Endodermal cell (in vitro differentiated cells): Measurements from ENCODE around the gene SGPP2. TPM values are rescaled to one million over a fixed set of nuclear protein-coding genes. Genes with fewer than 3 reads are reported as not detected.
"Not testable (repeated sequence)": the region's sequence is repeated elsewhere in the genome, so short reads cannot be mapped to it uniquely, and the experiment has no call there.

Source experiments
- DNase-seq: peaks from one replicate; pipeline ENCODE4 v3.0.0-alpha.2; 2017
- H3K27ac ChIP-seq: 2 replicates; pipeline ENCODE4 v1.5.1; 2013; ENCODE audit warnings: mild to moderate bottlenecking, low read depth, low read length, moderate library complexity
- H3K27me3 ChIP-seq: 2 replicates; pipeline ENCODE4 v1.6.1; 2013; ENCODE audit warnings: mild to moderate bottlenecking, low read length, moderate library complexity; ENCODE audit not compliant: insufficient read depth, control insufficient read depth, poor library complexity, severe bottlenecking
- H3K36me3 ChIP-seq: 2 replicates; pipeline ENCODE4 v1.7.0; 2013; ENCODE audit warnings: mild to moderate bottlenecking, low read length, moderate library complexity; ENCODE audit not compliant: control insufficient read depth, insufficient read depth
- H3K4me1 ChIP-seq: one replicate; pipeline ENCODE4 v1.7.0; 2013; ENCODE audit warnings: low read length; ENCODE audit not compliant: control insufficient read depth, insufficient read depth
- H3K4me3 ChIP-seq: 2 replicates; pipeline ENCODE4 v1.5.1; 2013; ENCODE audit warnings: mild to moderate bottlenecking, low read length, moderate library complexity
- H3K9ac ChIP-seq: 2 replicates; pipeline ENCODE4 v1.6.1; 2013; ENCODE audit warnings: mild to moderate bottlenecking, low read length, moderate library complexity; ENCODE audit not compliant: poor library complexity, severe bottlenecking; ENCODE audit errors: extremely low read depth
- H3K9me3 ChIP-seq: 2 replicates; pipeline ENCODE4 v1.6.1; 2013; ENCODE audit warnings: mild to moderate bottlenecking, low read length, moderate library complexity; ENCODE audit not compliant: control insufficient read depth
- H3K27ac Mint-ChIP-seq: 2 replicates; pipeline ENCODE4 v1.8.0; 2020; ENCODE audit warnings: mixed read lengths
- H3K27me3 Mint-ChIP-seq: 2 replicates; pipeline ENCODE4 v1.8.0; 2021; ENCODE audit warnings: mild to moderate bottlenecking, mixed read lengths; ENCODE audit not compliant: insufficient read depth
- H3K36me3 Mint-ChIP-seq: 2 replicates; pipeline ENCODE4 v1.8.0; 2020; ENCODE audit warnings: low read depth, mixed read lengths
- H3K4me1 Mint-ChIP-seq: 2 replicates; pipeline ENCODE4 v1.8.0; 2020; ENCODE audit warnings: mixed read lengths
- H3K4me3 Mint-ChIP-seq: 2 replicates; pipeline ENCODE4 v1.8.0; 2020; ENCODE audit warnings: mild to moderate bottlenecking, moderate library complexity, mixed read lengths
- H3K9me3 Mint-ChIP-seq: 2 replicates; pipeline ENCODE4 v1.8.0; 2020; ENCODE audit warnings: mild to moderate bottlenecking, mixed read lengths
- WGBS, 2 experiments: methylation state at CpG; one replicate each; pipeline versions ENCODE4 v1.1.5 to v1.1.7; 2013; ENCODE audit warnings: missing lambda C conversion rate in 2 of 2, mixed read lengths in 1 of 2; ENCODE audit not compliant: insufficient coverage in 1 of 2, insufficient read length in 1 of 2; 5-methylcytosine and 5-hydroxymethylcytosine counted together
- total RNA-seq, 2 donors: library from RNA; stranded (reverse); fragmentation: NEBNext Ultra II Directional in 1 of 2; extraction: Animal tissue kit (Norgen Biotek cat#: 25700) in 1 of 2; gene quantifications; 2 replicates in 1 of 2; 3 replicates in 1 of 2; pipeline ENCODE4 v1.2.1, GENCODE V29; 2021
- TF ChIP-seq, protein P1 (sequence below): fragments of 200-600 bp; sonication (generic); conservative IDR thresholded peaks from 2 replicates; pipeline ENCODE4 v1.5.0; 2021; ENCODE audit warnings: antibody characterized with exemption, mild to moderate bottlenecking

The SGPP2 gene
- total RNA-seq, 2 donors from 2014 or later, result not detected

DNA sequence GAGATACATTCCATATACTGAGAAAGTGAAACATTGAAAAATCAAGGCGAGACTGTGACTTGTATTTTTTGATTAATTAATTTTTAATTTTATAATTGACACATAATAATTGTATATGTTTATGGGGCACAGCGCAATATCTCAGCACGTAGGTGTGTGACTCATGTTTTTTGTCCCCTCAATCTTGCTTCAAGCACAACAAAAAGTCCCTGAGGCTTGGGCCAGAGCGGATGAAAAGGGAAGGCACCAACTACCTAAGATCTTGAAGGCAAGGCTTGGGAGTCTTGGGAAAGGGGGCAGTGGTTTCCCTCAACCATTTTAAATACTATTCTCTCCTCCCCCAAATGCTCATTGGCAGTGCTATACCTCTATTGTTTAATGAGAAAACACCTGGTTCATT lies 9.9 kb downstream of the SGPP2 start:
- no peak overlapping the region for H3K27ac ChIP-seq
- no peaks in the 10 kb centered on the region for H3K4me1 ChIP-seq
- H3K9me3 ChIP-seq, result no peaks in the 10 kb centered on the region
- Mint-ChIP-seq H3K4me1 (peaks cover 9% of the 10 kb centered on the region), H3K27me3 (peaks cover 98% of the 10 kb centered on the region), H3K4me3 (no peak overlapping the region), H3K27ac (no peak overlapping the region), H3K36me3 (no peaks in the 10 kb centered on the region), H3K9me3 (peaks cover 10% of the 10 kb centered on the region)
- no peaks in the 10 kb centered on the region for H3K36me3 ChIP-seq
- TF ChIP-seq, protein P1, sequence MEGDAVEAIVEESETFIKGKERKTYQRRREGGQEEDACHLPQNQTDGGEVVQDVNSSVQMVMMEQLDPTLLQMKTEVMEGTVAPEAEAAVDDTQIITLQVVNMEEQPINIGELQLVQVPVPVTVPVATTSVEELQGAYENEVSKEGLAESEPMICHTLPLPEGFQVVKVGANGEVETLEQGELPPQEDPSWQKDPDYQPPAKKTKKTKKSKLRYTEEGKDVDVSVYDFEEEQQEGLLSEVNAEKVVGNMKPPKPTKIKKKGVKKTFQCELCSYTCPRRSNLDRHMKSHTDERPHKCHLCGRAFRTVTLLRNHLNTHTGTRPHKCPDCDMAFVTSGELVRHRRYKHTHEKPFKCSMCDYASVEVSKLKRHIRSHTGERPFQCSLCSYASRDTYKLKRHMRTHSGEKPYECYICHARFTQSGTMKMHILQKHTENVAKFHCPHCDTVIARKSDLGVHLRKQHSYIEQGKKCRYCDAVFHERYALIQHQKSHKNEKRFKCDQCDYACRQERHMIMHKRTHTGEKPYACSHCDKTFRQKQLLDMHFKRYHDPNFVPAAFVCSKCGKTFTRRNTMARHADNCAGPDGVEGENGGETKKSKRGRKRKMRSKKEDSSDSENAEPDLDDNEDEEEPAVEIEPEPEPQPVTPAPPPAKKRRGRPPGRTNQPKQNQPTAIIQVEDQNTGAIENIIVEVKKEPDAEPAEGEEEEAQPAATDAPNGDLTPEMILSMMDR, result no peak
- DNase-seq, result no peak
- H3K27me3 ChIP-seq, result peaks cover 35% of the 10 kb centered on the region
- WGBS, 2 experiments, result 96% methylated on average over 3 of the region's 4 CpGs; no CpG with 5 or more reads in 1 of the 2 experiments
- no peak overlapping the region for H3K9ac ChIP-seq
- H3K4me3 ChIP-seq, result no peak overlapping the region

DNA sequence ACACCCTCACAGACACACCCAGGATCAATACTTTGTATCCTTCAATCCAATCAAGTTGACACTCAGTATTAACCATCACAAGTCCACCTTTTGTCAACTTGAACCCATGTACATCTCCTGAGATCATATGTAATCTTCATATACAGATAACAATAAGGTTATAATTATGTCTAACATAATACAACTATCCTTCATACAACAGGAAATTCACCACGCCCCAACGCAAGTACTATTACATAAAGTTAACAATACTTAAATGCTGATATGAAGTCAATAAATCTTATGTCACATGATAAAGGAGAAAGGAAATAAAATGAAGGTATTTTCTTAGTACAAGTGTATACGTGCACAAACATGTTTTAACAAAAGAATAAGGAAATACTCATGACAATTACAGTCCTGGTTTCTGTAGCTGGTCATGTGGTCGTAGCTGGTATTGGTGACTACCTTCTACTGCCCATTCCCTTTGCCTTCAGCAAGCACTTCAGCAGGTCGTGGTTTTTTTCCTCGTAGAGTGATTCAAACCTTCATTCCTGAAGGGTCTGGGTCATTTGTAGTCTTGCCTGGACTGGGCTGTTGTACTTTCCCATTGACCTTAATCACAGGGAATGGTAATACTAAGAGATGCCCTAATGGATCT lies 11.2 kb downstream of the SGPP2 start:
- 83 to 90% methylated on average over 2 to 4 of the region's 6 CpGs for WGBS, 2 experiments
- H3K4me3 ChIP-seq, DNase-seq, H3K4me1 ChIP-seq, H3K9ac ChIP-seq, H3K4me1 Mint-ChIP-seq, H3K27ac Mint-ChIP-seq, H3K36me3 ChIP-seq, H3K9me3 Mint-ChIP-seq, H3K27ac ChIP-seq, H3K4me3 Mint-ChIP-seq, H3K9me3 ChIP-seq, H3K36me3 Mint-ChIP-seq: not testable (repeated sequence)
- peaks cover 22% of the 10 kb centered on the region for H3K27me3 ChIP-seq
- peaks cover 98% of the 10 kb centered on the region for H3K27me3 Mint-ChIP-seq

DNA sequence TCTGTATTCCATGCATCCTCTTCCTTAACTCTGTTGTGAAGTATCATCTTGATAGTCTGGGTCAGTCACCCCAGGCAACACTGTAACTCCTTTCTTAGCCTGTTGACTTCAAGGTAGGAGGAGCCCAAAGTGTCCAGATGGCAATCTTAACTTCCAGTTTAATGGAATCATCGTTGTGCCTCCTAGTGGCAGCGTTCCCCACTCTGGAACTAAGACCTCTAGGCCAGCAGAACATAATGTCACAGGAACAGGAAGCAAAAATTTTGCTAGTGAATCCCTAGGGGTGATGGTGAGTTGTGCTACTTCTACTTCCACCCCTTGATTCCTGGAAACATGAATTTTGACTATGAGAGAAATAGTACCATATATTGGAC lies 11.7 kb downstream of the SGPP2 start:
- Histone ChIP-seq H3K9ac (no peak overlapping the region), H3K9me3 (no peaks in the 10 kb centered on the region), H3K4me3 (no peak overlapping the region), H3K27me3 (peaks cover 17% of the 10 kb centered on the region), H3K36me3 (no peaks in the 10 kb centered on the region), H3K27ac (no peak overlapping the region), H3K4me1 (no peaks in the 10 kb centered on the region)
- peaks cover 97% of the 10 kb centered on the region for H3K27me3 Mint-ChIP-seq
- H3K4me1 Mint-ChIP-seq, result peaks cover 9% of the 10 kb centered on the region
- no peak overlapping the region for H3K4me3 Mint-ChIP-seq
- H3K36me3 Mint-ChIP-seq, result no peaks in the 10 kb centered on the region
- no peaks in the 10 kb centered on the region for H3K9me3 Mint-ChIP-seq
- TF ChIP-seq, protein P1, result peak; percentile 61
- 87 to 88% methylated on average over 2 of the region's 2 CpGs for WGBS, 2 experiments
- H3K27ac Mint-ChIP-seq, result no peak overlapping the region
- peak; percentile 50 for DNase-seq

DNA sequence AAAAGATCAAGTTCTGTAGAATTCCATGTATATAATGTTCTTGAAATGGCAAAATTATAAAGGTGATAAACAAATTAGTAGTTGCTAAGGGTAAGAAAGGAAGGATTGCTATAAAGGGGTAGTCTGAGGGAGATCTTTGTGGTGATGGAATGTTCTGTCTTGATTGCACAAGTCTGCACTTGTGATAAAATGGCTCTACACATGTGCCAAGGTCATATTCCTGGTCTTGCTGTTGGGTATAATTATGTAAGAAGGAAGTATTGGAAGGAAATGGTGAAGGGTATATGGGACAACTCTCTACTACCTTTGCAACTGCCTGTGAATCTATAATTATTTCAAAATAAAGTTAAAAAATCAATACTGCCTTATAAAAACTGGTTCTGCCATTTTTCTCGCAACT lies 15.3 kb downstream of the SGPP2 start:
- WGBS, 2 experiments, result 92% methylated on average over 1 of the region's 1 CpG; no CpG with 5 or more reads in 1 of the 2 experiments
- Histone ChIP-seq H3K9me3 (no peaks in the 10 kb centered on the region), H3K36me3 (no peaks in the 10 kb centered on the region), H3K4me1 (no peaks in the 10 kb centered on the region), H3K27me3 (peaks cover 4% of the 10 kb centered on the region), H3K4me3 (no peak overlapping the region), H3K27ac (no peak overlapping the region), H3K9ac (no peak overlapping the region)
- TF ChIP-seq, protein P1, result no peak
- no peak for DNase-seq
- Mint-ChIP-seq H3K9me3 (no peaks in the 10 kb centered on the region), H3K36me3 (no peaks in the 10 kb centered on the region), H3K4me3 (no peak overlapping the region), H3K4me1 (peaks cover 5% of the 10 kb centered on the region), H3K27me3 (peaks cover 81% of the 10 kb centered on the region), H3K27ac (no peak overlapping the region)
